HepG2 (cell line): ENCODE results near the gene MIB2. TPM values are rescaled to one million over a fixed set of nuclear protein-coding genes. Genes with fewer than 3 reads are reported as not detected.

ENCODE experiments used
- GRHL1 ChIP-seq: sonication (generic); formaldehyde crosslinking; conservative IDR thresholded peaks from 2 replicates; pipeline ENCODE4 v1.8.0; 2022; ENCODE audit warnings: missing genetic modification reagents
- IRF9 ChIP-seq: sonication (generic); formaldehyde crosslinking; IDR thresholded peaks from 2 replicates; pipeline ENCODE4 v1.8.0; 2022; ENCODE audit warnings: missing genetic modification reagents, mild to moderate bottlenecking, borderline replicate concordance
- ONECUT2 ChIP-seq: sonication (generic); formaldehyde crosslinking; IDR thresholded peaks from 2 replicates; pipeline ENCODE4 v1.4.0; 2020; ENCODE audit warnings: missing genetic modification reagents
- SCMH1 ChIP-seq: sonication (generic); formaldehyde crosslinking; IDR thresholded peaks from 2 replicates; pipeline ENCODE4 v1.9.0; 2021; ENCODE audit warnings: missing genetic modification reagents, mild to moderate bottlenecking, borderline replicate concordance
- SNAPC4 ChIP-seq: sonication (generic); formaldehyde crosslinking; IDR thresholded peaks from 2 replicates; pipeline ENCODE4 v1.4.0; 2020; ENCODE audit warnings: mild to moderate bottlenecking, missing genetic modification reagents
- SP1 ChIP-seq, 2 experiments: fragments of 450-650 bp in 1 of 2; sonication (generic) in 1 of 2; formaldehyde crosslinking in 1 of 2; IDR thresholded peaks; 2 replicates each; pipeline versions ENCODE4 v1.4.0 to v1.6.1; 2016 to 2020; ENCODE audit warnings: missing genetic modification reagents in 1 of 2
- STAG1 ChIP-seq: sonication (generic); formaldehyde crosslinking; IDR thresholded peaks from 2 replicates; pipeline ENCODE4 v1.4.0; 2020; ENCODE audit warnings: missing genetic modification reagents
- TIGD3 ChIP-seq: sonication (generic); formaldehyde crosslinking; IDR thresholded peaks from 2 replicates; pipeline ENCODE4 v1.5.1; 2020; ENCODE audit warnings: mild to moderate bottlenecking, missing genetic modification reagents, borderline replicate concordance
- TOE1 ChIP-seq: sonication (generic); formaldehyde crosslinking; IDR thresholded peaks from 2 replicates; pipeline ENCODE4 v1.4.0; 2020; ENCODE audit warnings: mild to moderate bottlenecking, missing genetic modification reagents
- ZMYM4 ChIP-seq: sonication (generic); formaldehyde crosslinking; IDR thresholded peaks from 2 replicates; pipeline ENCODE4 v1.8.1; 2023; ENCODE audit warnings: mild to moderate bottlenecking, missing genetic modification reagents
- ZNF18 ChIP-seq: sonication (generic); formaldehyde crosslinking; IDR thresholded peaks from 2 replicates; pipeline ENCODE4 v1.8.0; 2022; ENCODE audit warnings: mild to moderate bottlenecking, missing genetic modification reagents; ENCODE audit not compliant: insufficient replicate concordance
- ZNF263 ChIP-seq: sonication (generic); formaldehyde crosslinking; IDR thresholded peaks from 2 replicates; pipeline ENCODE4 v1.4.0; 2020; ENCODE audit warnings: missing genetic modification reagents
- ZNF383 ChIP-seq: sonication (generic); formaldehyde crosslinking; IDR thresholded peaks from 2 replicates; pipeline ENCODE4 v1.4.0; 2020; ENCODE audit warnings: missing genetic modification reagents, mild to moderate bottlenecking, borderline replicate concordance
- ZNF530 ChIP-seq: sonication (generic); formaldehyde crosslinking; IDR thresholded peaks from 2 replicates; pipeline ENCODE4 v1.5.0; 2020; ENCODE audit warnings: low read depth, mild to moderate bottlenecking, missing genetic modification reagents
- ZNF713 ChIP-seq: sonication (generic); formaldehyde crosslinking; IDR thresholded peaks from 2 replicates; pipeline ENCODE4 v1.4.0; 2020; ENCODE audit warnings: mild to moderate bottlenecking, missing genetic modification reagents
- ZNF792 ChIP-seq: IDR thresholded peaks from 2 replicates; pipeline ENCODE4 v1.6.1; 2016
- ZNF816 ChIP-seq: sonication (generic); formaldehyde crosslinking; IDR thresholded peaks from 2 replicates; pipeline ENCODE4 v1.8.0; 2022; ENCODE audit warnings: missing genetic modification reagents, mild to moderate bottlenecking, borderline replicate concordance
- polyA plus RNA-seq, 8 experiments: library from polyadenylated mRNA; depleted of rRNA in 3 of 8; stranded (reverse) in 7 of 8; unstranded in 1 of 8; fragments of >200 nt; fragmentation: Illumina TruSeq in 4 of 8; extraction: Trizol in 4 of 8; gene quantifications; 2 replicates each; pipeline versions ENCODE4 v1.2.1 to v1.2.3, GENCODE V29; 2011 to 2016; ENCODE audit warnings: low read depth in 4 of 8, missing spikeins in 1 of 8, mixed read lengths in 1 of 8; ENCODE audit not compliant: insufficient read depth in 1 of 8
- total RNA-seq, 5 experiments: library from RNA; depleted of rRNA; stranded (reverse); fragments of >200 nt; fragmentation: Illumina TruSeq; extraction: Trizol; gene quantifications; 2 replicates each; pipeline ENCODE4 v1.2.3, GENCODE V29; 2016; ENCODE audit warnings: low read depth in 1 of 5

Gene MIB2
- total and polyA plus RNA-seq, 2 of the 13 experiments (the other 11 are each of a cell fraction or from before 2014, with no cell fraction given) = 19.9 to 30.4 TPM

- TF ChIP-seq ONECUT2 (CRISPR knock-in tag) (no peak), STAG1 (CRISPR knock-in tag) (no peak; the same call in 1 of the 2 replicates), ZNF530 (no peak), ZNF18 (CRISPR knock-in tag) (no peak), IRF9 (CRISPR knock-in tag) (peak; percentile 78; the same call in 1 of the 2 replicates), ZMYM4 (CRISPR knock-in tag) (peak; percentile 59; the same call in 1 of the 2 replicates), GRHL1 (CRISPR knock-in tag) (no peak), TOE1 (CRISPR knock-in tag) (no peak), ZNF383 (no peak; the same call in 1 of the 2 replicates), TIGD3 (CRISPR knock-in tag) (no peak), ZNF816 (CRISPR knock-in tag) (no peak), ZNF263 (no peak), SNAPC4 (CRISPR knock-in tag) (no peak), SCMH1 (CRISPR knock-in tag) (no peak), ZNF792 (CRISPR knock-in tag) (no peak), SP1 (IDR thresholded peaks at IDR 0.05) (no peak), SP1 (CRISPR knock-in tag; IDR thresholded peaks at IDR 0.05) (peak; percentile 97), ZNF713 (no peak)
These were observed at the start of gene MIB2 (continued) for GRCh38 chr1:1615256-1616044.
